GM23248 (cell line): ENCODE results near the gene DHFR2.
"Not testable (repeated sequence)": the region's sequence is repeated elsewhere in the genome, so short reads cannot be mapped to it uniquely, and the experiment has no call there.

Experiments
- EZH2 ChIP-seq: fragments of 200-600 bp; sonication (generic); IDR thresholded peaks from 2 replicates; pipeline ENCODE4 v1.6.1; 2018; ENCODE audit warnings: antibody characterized with exemption, mild to moderate bottlenecking; ENCODE audit not compliant: insufficient read depth, poor library complexity, severe bottlenecking
- EZH2phosphoT487 ChIP-seq: fragments of 200-600 bp; sonication (generic); IDR thresholded peaks from 2 replicates; pipeline ENCODE4 v1.6.1; 2018; ENCODE audit warnings: antibody characterized with exemption, moderate library complexity, mild to moderate bottlenecking, low read depth; ENCODE audit not compliant: insufficient read depth

DNA sequence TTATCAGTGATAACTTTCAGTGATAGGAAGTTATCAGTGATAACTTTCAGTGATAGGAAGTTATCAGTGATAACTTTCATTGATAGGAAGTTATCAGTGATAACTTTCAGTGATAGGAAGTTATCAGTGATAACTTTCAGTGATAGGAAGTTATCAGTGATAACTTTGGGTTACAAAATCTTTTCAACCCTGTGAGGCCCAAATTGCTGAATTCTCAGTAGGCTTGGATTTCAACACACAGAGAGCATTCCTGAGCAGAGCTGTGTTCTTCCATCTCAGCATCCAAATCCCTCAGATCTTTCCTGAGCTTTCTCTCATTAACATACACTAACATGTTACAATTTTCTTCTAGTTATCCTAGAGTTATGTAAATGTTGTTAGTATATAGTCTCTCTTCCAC lies 47.5 kb upstream of the DHFR2 start:
- not testable (repeated sequence) for TF ChIP-seq EZH2phosphoT487, EZH2
